Epithelial cell of prostate (primary cell): ENCODE results near the gene CHRNE.
"Not testable (repeated sequence)": the region's sequence is repeated elsewhere in the genome, so short reads cannot be mapped to it uniquely, and the experiment has no call there.

Source experiments
- DNase-seq: peaks from one replicate; pipeline ENCODE4 v3.0.0-alpha.2; 2011; ENCODE audit warnings: low read depth, low spot score
- H3K27ac ChIP-seq: fragments of 450-650 bp; 2 replicates; pipeline ENCODE4 v1.5.1; 2017; ENCODE audit warnings: mild to moderate bottlenecking

CHRNE gene

GRCh38 chr17:4940555-4941318 is 37.8 kb upstream of the CHRNE start:
- DNase-seq, result no peak

DNA sequence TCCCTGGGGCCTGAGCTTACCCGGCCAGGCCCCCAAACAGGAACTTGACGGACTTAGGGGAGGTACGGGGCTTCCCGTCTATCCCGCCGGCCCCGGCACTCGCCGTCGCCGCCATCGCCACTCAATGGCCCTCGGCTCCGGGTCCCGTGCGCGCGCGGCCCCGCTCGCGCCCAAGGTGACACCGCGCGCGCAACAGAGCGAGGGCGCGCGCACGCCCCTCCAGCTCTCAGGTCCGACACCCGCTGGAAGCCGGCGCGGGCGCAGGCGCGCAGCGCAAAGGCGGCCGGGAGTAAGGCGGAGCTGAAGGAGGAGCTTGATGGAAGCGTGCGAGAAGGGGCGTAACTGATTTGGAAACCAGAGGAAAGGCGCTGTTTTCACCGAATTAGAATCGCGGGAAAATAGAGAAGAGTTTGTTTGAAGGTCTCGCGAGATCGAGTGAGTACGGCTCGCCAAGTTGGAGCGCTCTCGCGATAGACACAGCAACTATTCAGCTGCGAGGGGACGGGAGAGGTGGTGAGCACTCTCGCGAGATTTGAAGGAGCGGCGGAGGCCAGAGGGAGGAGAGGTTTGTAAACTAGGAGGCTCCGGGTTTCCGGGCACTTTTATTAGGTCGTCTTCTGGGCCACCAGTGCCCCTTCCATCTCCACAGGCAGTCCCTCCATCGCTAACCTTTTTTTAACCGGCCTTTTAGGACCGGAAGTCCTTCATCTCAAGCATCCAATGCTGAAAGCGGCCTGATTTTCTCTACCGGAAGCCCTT is 37.1 kb upstream of the CHRNE start, which contains the start of the genes RNF167 and SLC25A11:
Gene RNF167 (plus strand): TSS at position 473 of the 759 bp plus-strand sequence. CDS start 642 bp downstream, outside the sequence.
Gene SLC25A11 (minus strand): TSS at position 251 of the 759 bp plus-strand sequence. CDS start 136 bp downstream, at position 115.
- DNase-seq, result peak; percentile 97
- H3K27ac ChIP-seq, result peak within 1 kb of the TSS; percentile 96

More at GRCh38 chr17:4940555-4941318, 37.8 kb upstream of the CHRNE start:
- H3K27ac ChIP-seq, result peak overlapping the region; percentile 96

DNA sequence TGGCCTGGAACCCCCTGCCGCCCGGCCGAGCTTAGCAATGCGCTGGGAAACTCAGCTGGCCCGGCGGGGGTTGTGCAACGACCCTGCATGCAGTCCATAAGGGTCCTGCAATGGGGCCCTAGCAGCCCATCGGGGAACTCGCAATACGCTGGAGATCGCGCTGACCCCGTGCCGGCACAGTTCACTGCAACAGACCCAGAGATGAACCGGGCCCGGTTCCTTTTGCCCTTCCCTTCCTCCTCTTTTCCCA is 36.6 kb upstream of the CHRNE start:
- H3K27ac ChIP-seq, result peak overlapping the region; percentile 96
- DNase-seq, result no peak

DNA sequence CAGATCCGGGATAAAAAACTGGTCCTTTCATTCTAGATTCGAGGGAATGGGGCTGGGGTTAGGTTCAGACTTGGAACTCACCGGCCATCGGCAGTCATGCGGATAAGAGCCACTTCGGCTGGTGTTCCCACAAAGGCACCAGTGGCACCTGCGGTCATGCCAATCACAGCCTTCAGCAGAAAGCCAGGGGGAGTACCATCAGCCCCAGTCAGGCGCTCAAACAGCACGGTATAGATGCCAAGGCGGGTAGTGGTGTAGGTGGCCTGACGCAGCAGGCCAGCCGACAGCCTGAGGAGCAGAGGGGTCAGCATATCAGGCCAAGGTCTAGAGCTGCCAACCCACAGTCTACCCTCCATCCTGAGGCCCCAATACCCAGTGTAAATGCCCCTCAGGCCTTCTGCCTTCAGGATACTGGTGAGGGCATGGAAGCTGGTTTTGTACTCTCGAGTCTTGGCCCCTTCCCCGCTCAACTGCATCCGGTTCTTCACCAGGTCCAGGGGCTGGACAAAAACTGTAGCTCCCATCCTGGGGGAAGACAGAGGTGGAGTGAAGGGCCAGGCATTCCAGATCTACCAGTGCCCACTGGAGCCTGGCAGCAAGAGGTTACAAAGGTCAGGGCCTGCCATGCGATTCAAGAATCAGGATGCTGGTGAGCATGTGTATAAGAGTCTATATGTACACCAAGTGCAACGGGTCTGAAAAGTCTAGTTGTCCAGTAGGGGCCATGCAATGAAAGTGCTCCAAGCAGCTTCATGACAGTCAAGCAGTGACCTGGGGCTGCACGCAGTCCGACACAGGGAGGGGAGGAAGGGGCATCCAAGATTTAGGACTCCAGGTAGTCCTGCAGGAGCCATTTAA is 36.0 kb upstream of the CHRNE start:
- DNase-seq, result no peak
- H3K27ac ChIP-seq, result peak overlapping the region; percentile 96

DNA sequence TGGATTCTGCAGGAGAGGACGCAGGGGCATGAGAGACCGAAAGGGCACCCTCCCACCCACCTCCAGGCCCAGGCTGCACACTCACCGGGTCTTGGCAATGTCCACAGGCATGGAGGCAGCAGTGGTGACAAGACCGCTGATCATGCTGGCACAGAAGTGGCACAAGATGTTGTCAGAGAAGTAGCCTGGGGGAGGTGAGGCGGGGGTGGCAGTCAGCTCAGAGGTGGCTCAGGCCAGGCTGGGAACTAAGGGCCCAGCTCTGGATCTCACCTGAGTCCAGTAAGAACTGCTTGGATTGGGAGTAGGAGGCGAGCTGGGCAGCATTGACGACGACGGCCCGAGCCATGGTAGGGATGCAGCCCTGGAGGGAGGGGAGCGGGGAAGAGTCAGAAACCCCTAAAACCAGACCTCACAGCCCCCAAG is 35.2 kb upstream of the CHRNE start:
- H3K27ac ChIP-seq, result no peak overlapping the region
- DNase-seq, result no peak

GRCh38 chr17:4937553-4937952 is 34.7 kb upstream of the CHRNE start:
- DNase-seq, result no peak
- no peak overlapping the region for H3K27ac ChIP-seq

GRCh38 chr17:4936436-4936835 is 33.5 kb upstream of the CHRNE start:
- no peak overlapping the region for H3K27ac ChIP-seq
- no peak for DNase-seq

- H3K27ac ChIP-seq, result no peak overlapping the region
- DNase-seq, result no peak
These were observed 32.8 kb upstream of the CHRNE start for GRCh38 chr17:4935650-4936049.

- no peak for DNase-seq
- no peak overlapping the region for H3K27ac ChIP-seq
These were observed 31.5 kb upstream of the CHRNE start for GRCh38 chr17:4934173-4934979.

DNA sequence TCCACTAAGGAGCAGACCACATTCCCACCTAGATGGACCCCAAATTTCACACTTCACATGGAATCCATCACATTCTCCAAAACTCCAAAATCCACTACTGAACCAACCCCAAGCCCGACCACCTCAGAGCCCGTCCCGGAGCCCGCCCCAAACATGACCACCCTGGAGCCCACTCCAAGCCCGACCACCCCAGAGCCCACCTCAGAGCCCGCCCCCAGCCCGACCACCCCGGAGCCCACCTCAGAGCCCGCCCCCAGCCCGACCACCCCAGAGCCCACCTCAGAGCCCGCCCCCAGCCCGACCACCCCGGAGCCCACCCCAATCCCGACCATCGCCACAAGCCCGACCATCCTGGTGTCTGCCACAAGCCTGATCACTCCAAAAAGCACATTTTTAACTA is 30.7 kb upstream of the CHRNE start:
- DNase-seq, result no peak
- H3K27ac ChIP-seq, result no peak overlapping the region

GRCh38 chr17:4932756-4933155 is 29.9 kb upstream of the CHRNE start:
- DNase-seq, result no peak
- H3K27ac ChIP-seq, result no peak overlapping the region

GRCh38 chr17:4931963-4932362 is 29.1 kb upstream of the CHRNE start, which contains the start of gene GP1BA:
GP1BA (plus strand) TSS chr17:4932277; CDS start chr17:4932605, 328 bp downstream.
- no peak for DNase-seq
- no peak within 1 kb of the TSS for H3K27ac ChIP-seq

- no peak for DNase-seq
- H3K27ac ChIP-seq, result no peak overlapping the region
These were observed 26.0 kb upstream of the CHRNE start for GRCh38 chr17:4928881-4929280.

- not testable (repeated sequence) for DNase-seq, H3K27ac ChIP-seq
These were observed 23.9 kb upstream of the CHRNE start for GRCh38 chr17:4926577-4927335.

- no peak for DNase-seq
- H3K27ac ChIP-seq, result no peak overlapping the region
These were observed 18.4 kb upstream of the CHRNE start for GRCh38 chr17:4921320-4921719.

- H3K27ac ChIP-seq, result peak overlapping the region; percentile 22
- no peak for DNase-seq
These were observed 17.6 kb upstream of the CHRNE start for GRCh38 chr17:4920351-4921048.

GRCh38 chr17:4919511-4920047 is 16.7 kb upstream of the CHRNE start:
- no peak overlapping the region for H3K27ac ChIP-seq
- no peak for DNase-seq

- not testable (repeated sequence) for H3K27ac ChIP-seq, DNase-seq
These were observed 11.7 kb upstream of the CHRNE start for GRCh38 chr17:4914551-4914950.
